Epithelial cell of prostate (primary cell): ENCODE data around the gene TGDS.
"Not testable (repeated sequence)": the region's sequence is repeated elsewhere in the genome, so short reads cannot be mapped to it uniquely, and the experiment has no call there.

Experiments used
- DNase-seq: peaks from one replicate; pipeline ENCODE4 v3.0.0-alpha.2; 2011; ENCODE audit warnings: low read depth, low spot score
- H3K27ac ChIP-seq: fragments of 450-650 bp; 2 replicates; pipeline ENCODE4 v1.5.1; 2017; ENCODE audit warnings: mild to moderate bottlenecking

TGDS gene

DNA sequence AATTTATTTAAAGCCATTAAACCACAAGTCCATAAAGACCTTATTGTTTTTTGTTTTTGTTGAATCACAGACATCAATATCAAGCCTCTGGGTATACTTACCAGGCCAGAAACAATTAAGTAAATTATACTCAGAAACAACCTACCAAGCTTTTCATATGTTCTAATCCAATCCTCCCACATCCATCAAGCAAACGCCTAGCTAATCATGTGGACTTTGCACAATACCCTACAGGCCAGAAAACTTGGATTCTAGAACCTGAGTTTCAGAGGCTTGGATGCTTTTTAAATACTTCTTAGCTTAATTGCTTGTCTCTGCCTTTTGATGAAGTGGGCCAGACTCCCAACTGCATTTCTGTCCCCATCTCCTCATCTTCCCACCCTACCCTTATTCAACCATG lies 39.9 kb downstream of the TGDS start:
- no peak overlapping the region for H3K27ac ChIP-seq
- no peak for DNase-seq

- H3K27ac ChIP-seq, result no peak overlapping the region
- no peak for DNase-seq
Measured at GRCh38 chr13:94553766-94554165, 42.2 kb downstream of the TGDS start.

- no peak overlapping the region for H3K27ac ChIP-seq
- DNase-seq, result no peak
Measured at GRCh38 chr13:94552095-94552494, 43.9 kb downstream of the TGDS start.

GRCh38 chr13:94550062-94550738 lies 45.8 kb downstream of the TGDS start:
- no peak for DNase-seq
- H3K27ac ChIP-seq, result peak overlapping the region; percentile 90

DNA sequence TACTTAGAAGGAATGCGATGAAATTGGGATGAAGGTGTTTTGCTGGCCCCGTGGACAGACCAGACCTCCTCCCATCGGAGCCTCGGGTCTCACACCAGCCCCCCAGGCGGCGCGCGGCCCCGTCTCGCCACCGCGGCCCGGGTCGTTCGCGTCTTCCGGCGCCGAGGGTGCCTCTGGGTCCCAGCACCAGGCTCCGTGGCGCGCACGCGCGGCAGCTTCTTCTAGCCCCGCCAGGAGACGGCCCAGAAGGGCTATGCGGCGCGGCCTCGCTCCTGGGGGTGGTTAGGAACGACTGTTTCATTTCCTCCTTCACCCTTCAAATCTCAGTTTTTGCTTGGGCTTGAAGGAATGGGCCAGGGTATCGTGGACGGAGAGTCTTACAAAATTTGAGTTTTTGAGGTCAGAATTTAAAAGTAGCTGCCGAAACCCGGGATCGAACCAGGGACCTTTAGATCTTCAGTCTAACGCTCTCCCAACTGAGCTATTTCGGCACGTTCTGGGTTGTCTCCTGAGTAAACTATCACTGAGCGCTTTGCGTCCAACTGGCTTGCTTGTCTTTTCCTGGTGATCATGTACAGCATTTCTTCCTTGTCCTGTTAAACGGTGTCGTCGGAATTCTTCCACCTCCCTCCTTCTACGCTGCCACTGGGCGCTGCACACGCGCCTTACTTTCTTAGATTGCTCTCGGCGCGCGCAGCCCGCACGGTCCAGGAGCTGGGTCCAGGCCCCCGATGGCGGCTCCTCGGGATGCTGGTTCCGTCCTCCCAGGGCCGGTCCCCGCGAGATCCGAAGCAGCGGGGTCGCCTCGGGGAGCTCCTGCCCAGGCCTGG lies 46.5 kb downstream of the TGDS start:
- DNase-seq, result peak; percentile 77

DNA sequence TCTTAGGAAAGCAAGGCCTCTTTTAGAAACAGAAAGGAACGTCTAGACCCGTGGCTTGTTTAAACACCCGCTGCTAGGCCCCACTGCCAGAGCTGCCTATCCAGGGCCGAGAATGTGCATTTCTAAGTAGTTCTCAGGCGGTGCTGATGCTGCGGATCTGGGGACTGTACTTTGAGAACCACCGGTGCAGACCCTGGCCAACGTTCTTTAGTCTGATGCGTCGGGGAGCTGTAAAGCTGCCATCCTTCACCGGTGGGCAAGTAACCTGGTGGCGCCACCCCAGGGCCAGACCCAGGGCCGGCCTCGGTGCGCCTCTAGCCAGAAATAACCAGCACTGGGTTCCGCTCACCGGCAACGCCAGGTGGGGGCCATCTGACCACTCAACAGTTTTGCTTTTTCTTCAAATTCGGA lies 47.1 kb downstream of the TGDS start:
- no peak for DNase-seq
- H3K27ac ChIP-seq, result peak overlapping the region; percentile 90

More for the DNA sequence above, 46.5 kb downstream of the TGDS start:
- H3K27ac ChIP-seq, result peak overlapping the region; percentile 90

DNA sequence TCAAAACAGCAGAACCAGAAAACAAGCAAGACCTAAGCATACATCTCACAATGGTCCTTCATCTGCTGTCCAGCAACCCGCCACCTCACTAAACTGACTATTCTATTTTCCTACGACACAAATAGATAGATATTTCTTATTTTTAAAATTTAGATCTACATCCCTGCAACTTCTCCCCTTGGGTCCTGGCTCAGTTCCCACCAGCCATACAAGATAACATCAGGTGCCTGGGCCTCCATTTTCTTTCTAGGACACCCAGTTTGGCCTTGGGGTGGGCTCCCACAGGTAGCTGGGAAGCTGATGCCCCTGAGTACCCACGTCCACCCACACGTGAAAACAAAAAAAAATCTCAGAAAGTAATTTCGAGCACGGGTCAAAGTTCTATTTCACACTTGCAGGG lies 47.6 kb downstream of the TGDS start:
- peak overlapping the region; percentile 90 for H3K27ac ChIP-seq
- DNase-seq, result no peak

DNA sequence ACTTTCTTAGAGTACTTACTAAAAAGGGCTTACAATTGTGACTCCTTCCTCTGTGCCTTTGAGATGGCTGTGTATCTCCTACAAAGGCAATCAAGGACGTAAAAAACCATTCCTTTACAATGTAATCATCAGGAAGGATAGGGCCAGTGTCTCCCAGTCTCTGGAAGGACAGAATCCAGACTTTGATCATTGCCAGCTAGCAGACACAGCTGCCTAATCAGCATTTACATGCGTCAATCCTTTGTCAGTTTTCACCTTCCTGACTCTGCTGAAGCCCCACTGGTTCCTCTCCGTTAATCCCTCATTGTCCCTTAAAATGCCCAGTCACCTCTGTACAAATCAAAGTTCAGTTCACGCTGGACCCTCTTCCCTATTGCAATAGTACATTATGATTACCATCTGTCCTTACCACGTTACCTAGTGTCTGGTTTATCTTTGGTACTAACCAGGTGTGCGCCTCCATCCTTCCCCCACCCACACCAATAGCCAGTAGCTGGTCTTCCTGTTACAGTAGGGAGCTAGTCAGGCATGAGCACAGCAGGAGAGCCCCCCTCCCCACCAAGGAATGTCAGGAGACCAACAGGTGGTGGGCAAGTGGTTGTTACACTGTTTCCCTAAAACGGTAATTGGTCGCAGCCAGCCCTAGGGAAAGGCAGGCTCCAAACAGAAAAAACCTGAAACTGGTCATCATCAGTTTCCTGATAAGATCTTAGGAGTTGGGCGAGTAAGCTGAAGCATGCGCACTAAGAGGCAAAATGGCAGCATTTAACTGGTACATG lies 49.7 kb downstream of the TGDS start:
- H3K27ac ChIP-seq, result no peak overlapping the region
- DNase-seq, result no peak

DNA sequence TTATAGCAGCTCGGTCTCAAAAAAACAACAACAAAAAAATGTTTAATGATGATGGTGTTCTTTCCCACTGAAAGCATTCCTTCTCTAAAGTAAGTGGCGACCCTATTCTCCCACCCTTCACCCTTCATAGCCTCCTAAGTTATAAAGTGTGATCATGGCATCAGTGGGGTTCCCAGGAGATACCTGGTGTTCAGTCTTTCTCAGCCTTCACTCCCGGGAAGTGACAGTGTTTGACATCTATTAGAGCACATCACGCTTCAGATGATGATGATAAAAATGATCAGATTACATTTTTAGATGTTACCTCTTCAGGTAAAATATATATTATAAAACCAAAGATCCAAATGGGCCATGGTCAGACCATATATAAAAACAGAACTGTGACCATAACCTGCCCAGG lies 51.0 kb downstream of the TGDS start:
- no peak overlapping the region for H3K27ac ChIP-seq
- DNase-seq, result no peak

GRCh38 chr13:94542917-94543316 lies 53.0 kb downstream of the TGDS start:
- H3K27ac ChIP-seq, result no peak overlapping the region

DNA sequence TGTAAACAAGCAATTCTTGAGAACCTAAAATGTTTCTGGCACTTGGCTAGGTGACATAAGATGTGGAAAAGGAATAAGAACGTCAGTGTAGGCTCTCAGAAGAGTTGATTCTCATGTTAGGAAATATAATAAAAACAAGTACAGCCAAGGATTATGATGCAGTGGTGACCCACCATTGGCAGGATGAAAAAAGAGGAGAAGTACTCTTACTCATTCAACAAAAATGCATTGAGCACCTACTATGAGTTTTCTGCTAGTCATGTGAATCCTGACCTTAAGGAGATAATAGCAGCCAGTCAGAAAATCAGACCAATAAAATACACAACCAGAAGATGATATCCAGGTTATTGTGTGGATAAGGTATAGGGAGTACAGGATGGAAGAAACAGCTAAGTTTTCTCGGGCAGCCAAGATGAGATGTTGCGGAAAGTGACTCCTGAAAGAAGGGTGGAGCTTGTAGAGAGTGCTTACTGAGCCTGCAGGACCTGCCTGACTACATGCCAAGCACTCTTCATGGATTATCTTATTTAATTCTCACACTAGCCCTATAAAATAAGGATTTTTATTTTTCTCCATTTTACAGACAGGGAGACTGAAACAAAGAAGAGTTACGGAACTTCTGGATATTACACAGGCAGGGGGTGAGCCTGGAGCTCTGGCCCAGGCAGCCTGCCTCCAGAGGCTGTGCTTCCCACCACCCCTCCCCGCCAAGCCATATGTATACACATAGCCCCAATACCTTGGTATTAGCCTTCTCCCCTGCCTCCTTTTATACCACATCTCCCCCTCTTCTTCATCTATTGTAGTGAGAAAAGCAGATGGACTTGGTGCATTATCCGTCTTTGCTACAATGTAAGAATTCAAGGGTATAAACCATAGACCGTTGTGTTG lies 58.0 kb downstream of the TGDS start:
- H3K27ac ChIP-seq, result peak overlapping the region; percentile 68
- DNase-seq, result no peak

More at GRCh38 chr13:94542917-94543316, 53.0 kb downstream of the TGDS start:
- DNase-seq, result no peak

- peak overlapping the region; percentile 33 for H3K27ac ChIP-seq
- DNase-seq, result no peak
Measured at GRCh38 chr13:94535775-94536174, 60.2 kb downstream of the TGDS start.

DNA sequence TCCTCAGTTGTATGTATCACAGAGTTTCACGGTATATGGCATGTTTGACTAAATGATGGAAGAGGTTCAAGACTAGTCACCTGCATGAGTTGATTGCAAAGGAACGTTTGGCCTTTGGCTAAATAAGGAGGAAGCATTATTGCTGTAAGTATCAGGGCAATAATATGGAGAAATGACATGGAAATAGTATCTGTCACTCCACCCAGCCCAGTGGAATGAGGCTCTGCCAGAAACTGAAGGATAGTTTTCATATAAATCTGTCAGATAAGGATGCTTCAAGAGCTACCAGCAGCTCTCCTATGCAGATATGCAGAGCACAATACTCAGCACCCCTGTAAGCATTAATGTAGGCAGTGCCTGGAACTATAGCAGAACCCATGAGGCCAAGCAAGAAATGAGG lies 60.7 kb downstream of the TGDS start:
- peak overlapping the region; percentile 33 for H3K27ac ChIP-seq
- DNase-seq, result no peak

GRCh38 chr13:94534166-94534565 lies 61.8 kb downstream of the TGDS start:
- H3K27ac ChIP-seq, result peak overlapping the region; percentile 33
- DNase-seq, result no peak

- DNase-seq, H3K27ac ChIP-seq: not testable (repeated sequence)
Measured at GRCh38 chr13:94532278-94532677, 63.7 kb downstream of the TGDS start.

GRCh38 chr13:94526956-94527355 lies 69.0 kb downstream of the TGDS start:
- DNase-seq, H3K27ac ChIP-seq: not testable (repeated sequence)

DNA sequence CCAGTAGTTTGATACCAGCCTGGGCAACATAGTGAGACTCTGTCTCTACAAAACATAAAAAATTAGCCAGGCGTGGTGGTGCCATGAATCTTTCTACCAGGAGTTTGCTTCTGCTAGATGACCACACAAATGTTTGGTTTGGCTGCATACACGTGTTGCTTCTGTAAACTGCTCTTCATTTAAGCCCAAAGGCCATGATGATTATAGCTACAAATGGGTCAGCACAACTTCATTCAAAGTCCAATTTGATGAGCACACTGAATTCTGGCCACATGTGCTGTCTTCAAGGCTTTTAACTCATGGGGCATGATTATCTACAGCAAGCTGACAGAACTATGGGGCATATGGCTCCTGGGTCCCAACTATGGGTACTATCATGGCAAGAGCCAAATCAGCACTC lies 70.2 kb downstream of the TGDS start:
- no peak for DNase-seq
- H3K27ac ChIP-seq, result no peak overlapping the region

DNA sequence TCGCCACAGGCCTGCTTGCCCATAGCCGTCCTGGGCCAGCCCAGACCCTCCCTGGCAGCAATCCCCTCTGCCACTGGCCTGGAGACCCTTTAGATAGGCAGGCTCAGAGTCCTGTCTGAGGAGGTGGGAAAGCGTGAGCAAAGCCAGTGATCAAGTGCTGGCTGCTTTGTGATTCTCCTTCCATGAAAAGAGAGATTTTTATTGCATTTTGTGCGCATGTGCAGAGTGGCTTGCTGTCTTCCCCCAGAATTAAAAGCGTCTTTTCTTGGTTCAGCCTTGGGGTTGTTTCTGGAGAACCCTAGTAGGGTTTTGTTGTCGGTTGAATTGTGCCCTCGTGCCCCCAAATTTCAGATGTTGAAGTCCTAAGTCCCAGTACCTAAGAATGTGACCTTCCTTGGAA lies 71.5 kb downstream of the TGDS start:
- no peak overlapping the region for H3K27ac ChIP-seq
- DNase-seq, result no peak
